NCI-H2029 treated with DMSO at 0.1 percent for 48 hours (cell line): ENCODE results near the gene USP3.

Experiments used
- DNase-seq: peaks from one replicate; lab custom pipeline; 2025; lab: John Stamatoyannopoulos, UW

The USP3 gene

DNA sequence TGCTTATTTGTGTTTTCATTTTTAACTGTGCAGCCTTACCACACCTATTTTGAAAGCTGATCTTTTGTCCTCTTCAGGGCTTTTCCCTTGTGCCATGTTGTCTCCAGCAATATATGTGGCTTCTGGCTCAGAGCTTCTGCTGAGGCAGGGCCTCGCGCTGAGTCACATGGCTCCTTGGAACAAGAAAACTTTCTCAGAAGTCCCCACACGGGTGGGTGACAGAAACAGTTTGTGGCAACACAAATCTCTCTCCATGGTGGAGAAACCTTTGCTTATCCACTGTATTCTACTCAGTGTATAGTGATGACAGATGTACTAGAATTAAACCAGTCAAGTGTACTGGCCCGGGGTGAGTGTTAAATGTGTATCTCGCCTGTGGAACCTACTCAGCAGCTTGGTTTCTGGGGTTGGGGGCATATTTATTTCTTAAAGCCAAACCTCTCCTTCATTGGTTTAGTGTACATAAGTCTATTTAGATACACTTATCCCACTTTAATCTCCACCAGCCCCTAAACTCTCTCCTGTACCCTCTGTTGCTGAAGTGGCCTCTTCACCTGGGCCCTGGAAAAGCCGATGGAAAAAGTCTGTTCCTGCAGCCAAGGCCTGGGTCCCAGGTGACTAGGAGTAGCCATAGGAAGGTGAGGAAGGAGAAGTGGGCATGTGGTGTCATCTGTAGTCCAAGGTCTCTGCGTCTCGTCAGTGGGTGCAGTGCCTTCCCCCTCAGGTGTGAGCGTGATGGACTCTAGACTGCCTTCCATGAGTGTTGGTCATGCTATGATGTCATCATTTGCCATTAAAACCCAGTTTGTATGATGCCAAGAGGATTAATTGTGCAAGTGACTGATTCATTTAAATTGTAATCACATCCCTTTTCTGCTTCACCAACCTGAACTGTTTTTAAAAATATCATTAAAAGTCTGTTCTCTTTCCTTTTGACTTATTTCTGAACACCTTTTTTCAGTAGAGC lies 89.6 kb downstream of the USP3 start:
- DNase-seq = no peak

DNA sequence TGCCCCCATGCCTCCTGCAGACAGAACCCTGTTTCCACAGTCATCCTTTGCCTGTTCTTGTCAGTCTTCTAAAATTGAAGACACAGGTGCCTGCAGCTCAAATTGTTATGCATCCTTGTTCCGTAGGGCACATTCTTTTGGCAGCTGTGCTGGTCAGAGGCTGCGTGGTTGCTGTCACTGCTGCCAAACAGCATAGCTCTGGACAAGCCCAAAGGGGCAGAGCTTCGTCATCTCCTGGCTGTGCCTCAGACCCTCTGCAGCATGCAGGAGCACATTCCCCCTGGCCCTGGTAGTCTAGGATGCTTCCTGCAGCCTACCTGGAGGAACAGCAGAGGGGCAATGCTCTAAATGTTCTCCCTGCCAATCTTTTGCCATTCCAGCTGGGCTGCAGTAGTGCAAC lies 90.7 kb downstream of the USP3 start:
- no peak for DNase-seq

DNA sequence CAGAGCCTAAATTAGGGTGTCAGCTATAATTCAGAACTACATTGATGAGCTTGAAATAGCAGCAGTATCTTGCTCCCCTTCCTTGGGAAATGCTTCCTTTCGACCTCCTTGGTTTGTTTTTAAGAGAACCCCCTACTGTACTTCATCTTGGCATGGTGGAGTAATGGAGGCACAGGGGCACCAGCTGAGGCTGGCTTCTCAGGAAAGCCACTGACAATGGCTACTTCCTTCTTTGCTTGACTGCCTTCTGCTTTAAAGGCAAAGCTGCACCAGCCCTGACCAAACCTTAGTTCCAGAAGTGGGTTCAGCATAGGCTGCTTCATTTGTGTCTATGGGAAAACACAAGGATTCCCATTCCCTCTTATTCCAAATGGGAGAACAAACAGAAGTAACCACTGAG lies 91.3 kb downstream of the USP3 start:
- no peak for DNase-seq

DNA sequence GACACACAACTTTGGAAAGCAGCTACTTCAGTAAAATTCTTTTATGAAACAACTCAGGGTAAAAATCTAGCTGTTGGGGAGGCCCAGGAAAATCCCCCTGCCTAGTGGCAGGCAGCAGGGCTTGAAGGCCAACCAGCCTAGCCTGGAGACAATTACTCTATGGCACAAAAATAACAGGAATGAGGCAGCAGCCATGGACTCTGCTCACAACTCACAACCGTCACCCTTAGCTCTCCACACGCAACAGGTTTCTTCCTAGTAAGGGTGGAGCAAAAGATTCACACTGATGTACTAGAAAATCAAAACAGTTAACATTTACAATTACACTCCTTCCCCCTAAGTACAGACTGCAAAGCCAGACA lies 92.3 kb downstream of the USP3 start:
- no peak for DNase-seq

DNA sequence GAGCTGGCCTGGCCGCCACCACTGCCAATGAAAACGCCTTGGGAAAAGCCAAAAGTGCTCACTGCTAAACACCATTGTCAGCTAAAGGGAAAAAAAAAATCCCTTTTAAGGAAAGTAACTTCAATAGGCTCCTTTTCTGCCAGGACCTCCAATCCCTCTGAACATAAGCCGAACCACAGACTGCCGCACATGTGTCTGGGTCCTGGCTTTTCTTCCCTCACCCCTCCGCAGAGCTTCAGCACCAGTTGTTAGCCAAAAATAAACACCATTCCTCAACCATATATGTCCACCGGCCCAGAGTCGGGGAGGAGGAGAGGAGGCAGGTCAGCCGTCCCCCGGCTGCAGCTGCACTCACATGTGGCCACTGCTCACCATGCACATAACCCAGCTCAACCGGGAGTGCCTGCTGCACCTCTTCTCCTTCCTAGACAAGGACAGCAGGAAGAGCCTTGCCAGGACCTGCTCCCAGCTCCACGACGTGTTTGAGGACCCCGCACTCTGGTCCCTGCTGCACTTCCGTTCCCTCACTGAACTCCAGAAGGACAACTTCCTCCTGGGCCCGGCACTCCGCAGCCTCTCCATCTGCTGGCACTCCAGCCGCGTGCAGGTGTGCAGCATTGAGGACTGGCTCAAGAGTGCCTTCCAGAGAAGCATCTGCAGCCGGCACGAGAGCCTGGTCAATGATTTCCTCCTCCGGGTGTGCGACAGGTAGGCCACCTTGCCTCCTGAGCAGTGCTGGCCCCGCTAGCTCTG lies 92.8 kb downstream of the USP3 start, which contains the start of gene FBXL22:
Gene FBXL22 (plus strand): TSS at position 350 of the 753 bp plus-strand sequence. CDS start 6 bp downstream, at position 356.
- DNase-seq = peak; percentile 49

DNA sequence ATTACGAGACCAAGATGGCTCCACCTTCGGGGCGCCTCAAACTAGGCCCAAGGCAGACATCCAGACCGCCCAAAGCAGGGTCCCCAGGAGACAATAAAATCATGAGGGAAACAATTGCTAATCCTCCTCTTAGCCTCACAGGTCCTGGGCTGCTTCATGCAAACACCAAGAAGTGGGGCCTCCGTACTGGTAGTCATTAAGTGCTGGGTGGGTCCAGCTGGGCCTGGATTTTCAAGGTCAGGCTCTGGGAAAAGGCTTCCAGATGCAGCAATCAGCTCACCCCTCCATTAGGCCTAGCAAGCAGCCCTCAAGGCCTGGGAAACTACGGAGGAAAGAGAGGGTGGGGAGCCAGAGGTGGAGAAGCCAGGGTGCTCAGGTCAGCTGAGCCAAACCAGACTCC lies 93.4 kb downstream of the USP3 start:
- no peak for DNase-seq

DNA sequence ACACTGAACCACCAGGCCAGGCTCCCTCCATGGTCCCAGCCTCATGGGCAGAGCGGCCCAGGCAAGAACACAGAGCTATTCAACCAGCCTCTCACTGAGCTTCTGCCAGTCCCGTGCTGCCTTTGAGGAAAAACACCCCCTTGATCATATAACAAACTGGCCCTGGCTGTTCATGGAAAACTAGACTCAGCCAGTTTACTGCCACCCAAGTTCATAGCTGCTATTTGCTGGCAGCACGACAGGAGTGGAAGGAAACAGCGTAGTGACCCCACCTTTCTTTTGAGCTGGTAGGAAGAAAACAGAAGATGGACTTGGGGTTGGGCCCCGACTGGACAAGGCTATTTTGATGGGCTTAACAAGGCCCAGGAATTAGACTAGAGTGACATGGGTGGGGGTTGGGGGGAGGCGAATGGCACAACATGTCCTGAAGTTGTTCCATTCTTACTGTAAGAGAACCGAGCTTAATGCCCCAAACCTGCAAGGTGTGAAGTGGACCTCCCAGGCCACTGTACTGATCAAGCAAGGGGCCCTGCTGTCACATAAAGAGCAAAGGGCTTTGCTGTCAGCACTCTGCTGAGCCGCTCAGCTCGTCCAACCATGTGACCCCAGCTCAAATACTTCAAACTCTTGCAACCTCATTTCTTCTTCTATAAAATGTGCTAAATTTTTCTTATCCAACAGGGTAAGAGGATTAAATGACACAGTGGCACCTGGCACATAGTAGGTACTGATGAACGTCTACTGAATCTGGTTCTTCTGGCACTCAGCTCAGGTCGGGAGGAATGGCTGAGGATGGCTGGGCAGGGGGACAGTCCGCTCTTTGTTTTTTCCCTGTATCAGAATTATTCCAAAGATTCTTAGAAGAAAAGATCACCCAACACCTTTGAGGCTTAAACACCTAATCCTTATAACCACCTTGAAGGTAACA lies 94.3 kb downstream of the USP3 start:
- peak; percentile 5 for DNase-seq

DNA sequence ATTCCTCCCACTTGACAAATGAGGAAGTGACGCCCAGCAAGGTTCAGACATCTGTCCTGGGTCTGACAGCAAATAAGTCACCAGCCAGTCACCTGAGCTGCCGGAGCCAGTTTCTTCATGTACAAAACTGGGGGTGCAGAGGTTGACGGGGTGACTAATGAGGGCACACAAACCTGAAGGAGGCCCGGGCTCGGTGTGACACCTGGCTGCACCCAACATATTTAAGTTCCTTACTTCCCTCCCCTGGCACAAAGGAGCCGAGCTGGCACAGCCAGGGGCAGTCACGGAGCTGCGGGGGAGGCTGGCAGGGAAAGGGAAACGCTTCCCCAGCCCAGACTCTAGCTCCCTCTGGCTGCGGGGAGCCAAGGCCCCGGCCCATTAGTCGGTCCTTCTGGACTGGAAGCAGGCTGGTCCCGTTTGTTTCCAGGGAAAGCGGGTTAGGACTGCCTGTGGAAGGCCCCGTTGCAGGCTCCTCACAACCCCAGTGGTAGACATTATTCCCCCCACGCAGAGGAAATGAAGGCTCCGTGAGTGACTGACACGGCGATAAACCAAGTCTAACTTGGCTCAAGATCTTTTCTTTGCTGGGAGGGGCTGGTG lies 95.1 kb downstream of the USP3 start:
- peak; percentile 14 for DNase-seq

DNA sequence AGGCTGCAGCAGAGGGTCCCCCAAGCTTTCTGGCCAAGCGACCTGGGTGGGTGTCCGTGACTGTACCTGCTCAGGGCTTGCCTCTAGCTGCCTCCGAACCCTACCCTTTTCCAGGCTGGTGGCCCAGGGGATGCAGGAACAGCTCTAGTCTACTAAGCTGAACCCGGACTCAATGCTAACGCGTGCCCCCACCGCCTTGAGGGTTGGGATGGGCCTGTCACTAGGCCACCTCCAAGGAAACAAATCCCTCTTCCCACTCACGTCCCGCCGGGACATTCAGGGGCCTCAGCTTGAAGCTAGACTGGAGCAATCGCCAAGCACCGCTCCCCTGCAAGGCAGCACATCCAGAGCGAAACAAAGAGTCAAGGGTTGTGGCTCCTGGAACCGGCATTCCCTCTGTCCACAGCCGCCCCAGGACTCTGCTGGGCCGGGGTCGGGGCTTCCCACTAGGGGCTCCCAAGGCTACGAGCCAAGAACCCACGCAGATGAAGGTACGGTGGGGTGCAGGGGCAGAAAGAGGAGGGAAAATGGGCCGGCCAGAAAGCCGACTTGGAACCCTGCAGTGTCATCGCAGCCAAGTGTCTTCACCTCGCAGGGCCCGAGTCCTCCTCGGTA lies 95.7 kb downstream of the USP3 start:
- no peak for DNase-seq

DNA sequence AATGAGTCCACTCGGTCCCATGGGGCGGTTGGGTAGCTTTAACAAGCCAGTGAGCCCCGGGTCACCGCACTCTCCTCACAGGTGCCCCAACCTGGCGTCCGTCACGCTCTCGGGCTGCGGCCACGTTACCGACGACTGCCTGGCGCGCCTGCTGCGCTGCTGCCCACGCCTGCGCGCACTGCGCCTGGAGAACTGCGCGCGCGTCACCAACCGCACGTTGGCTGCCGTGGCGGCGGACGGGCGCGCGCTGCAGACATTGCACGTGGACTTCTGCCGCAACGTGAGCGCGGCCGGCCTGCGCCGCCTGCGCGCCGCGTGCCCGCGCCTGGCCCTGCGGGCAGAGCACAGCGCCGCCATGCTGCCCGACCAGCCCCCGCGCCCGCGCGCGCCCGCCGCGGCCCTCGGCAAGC lies 96.2 kb downstream of the USP3 start:
- peak; percentile 5 for DNase-seq

DNA sequence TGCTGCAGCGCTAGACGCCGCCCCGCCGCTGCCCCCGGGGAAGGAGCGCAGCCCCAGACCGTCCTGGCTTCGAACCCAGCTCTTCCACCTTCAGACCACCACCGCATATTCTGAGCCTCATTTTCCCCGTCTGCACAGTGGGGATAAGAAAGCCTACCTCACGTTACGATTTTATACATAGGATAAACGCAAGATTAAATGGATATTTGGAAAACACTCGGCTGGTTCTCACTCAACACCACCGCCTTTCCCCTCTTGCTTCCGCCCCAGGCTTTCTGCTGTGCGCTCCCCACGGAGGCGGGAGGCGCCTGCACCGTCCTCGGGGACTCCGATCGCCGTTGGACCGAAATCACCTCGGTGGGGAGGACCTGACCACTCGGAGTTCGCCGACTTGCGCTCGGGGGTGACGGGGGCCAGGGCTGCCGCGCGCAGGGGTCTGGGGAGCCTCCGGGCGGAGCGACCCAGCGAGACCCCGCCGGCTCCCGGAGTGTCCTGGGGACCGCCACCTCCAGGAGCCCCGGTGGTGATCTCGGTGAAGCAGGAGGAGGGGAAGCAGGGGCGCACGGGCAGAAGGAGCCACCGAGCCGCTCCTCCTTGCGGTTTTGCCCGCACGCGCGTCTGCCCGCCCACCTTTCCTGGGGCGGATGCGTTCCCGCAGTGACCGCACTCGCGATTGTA lies 96.8 kb downstream of the USP3 start:
- DNase-seq = no peak

DNA sequence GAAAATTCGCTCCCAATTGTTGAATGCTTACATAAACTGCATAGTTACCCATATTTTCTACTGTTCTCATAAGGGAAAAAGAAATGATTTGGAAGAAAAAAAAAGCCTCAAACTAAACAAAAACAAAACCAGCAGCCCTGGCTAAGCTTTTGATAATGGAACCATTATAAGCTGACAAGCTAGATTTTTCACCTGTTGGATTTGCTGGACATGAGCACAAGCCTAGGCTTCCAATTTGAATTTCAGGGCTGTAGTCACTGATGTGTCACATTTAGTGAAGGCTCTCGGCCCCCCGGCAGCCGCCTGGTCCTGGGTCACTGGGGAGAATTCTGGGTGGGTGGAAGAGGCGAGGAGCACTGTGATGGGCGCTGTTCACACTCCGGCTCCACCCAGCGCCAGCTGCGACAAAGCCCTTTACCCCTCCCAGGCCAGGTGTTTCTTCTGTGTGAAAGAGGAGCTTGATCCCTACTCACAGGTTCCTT lies 97.4 kb downstream of the USP3 start:
- DNase-seq = peak; percentile 33

DNA sequence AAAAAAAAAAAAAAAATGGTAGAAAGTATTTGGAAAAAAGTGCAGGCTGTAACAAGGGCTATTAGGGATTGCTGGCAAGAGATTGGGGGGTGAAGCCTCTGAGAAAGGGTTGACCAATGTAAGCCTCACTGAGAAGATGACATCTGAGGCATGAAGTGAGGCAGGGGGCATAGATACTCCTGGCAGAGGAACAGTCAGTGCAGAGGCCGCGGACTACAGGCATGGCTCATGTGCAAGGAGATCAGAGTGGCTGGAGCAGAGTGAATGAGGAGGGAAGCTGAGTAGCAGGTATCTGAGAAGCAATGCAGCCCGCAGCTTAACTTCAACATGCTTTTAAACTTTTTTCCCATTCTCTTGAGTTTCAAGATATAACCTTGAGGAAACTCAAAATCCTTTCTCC lies 98.2 kb downstream of the USP3 start:
- DNase-seq = no peak

DNA sequence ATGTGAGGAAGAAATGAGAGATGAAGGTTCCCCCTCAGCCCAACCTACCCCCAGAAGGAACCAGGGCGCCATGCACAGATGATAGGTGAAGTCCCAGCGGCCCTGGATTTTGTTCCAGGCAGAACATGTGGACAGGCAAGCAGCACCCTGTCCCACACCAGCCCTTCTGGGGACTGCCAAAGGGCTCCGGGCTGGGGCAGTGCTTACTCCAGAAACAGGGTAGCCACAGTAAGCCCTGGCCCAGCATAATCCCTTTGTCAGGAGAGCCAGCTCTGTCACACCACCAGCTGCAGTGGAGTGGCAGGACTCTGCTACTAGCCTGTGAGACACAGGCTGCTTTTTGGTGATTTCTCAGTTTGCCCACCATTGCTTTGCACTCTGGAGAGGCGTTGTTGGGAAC lies 99.1 kb downstream of the USP3 start:
- DNase-seq = no peak

DNA sequence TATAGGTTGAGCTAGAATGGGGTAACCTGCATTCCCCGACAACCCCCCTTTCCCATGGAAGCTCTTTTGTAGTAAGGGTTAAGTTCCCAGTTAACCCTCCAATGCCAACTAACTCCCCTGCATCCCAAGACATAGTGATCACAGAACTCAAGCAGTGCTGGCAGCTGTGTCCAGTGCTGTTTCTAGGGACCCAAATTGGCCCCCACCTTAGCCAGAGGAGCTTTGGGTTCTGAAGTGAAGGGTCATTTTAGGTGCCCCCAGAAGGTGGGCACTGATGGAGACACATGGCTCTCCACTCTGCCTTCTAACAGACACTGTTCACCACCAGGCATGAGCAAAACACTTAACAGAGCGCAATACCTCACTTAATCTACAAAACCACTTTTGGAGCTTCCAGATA lies 99.9 kb downstream of the USP3 start:
- no peak for DNase-seq

DNA sequence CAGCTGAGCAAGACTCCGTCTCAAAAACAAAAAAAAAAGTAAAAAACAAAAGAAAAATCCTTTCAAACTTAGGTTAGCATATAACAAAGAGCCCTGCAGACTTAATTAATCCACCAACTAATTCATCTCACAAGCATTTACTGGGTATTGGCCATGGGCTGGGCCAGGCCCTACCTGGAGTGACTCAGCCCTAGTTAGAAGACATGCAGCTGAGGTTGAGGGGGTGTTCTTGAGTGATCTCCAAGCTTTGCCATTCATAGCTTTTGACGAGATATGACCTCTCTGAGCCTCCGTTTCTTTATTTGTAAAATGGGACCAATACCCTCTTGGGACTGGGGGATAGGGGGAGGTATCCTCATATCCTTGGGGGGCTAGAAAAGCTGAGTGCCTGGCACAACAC lies 100.6 kb downstream of the USP3 start:
- no peak for DNase-seq

DNA sequence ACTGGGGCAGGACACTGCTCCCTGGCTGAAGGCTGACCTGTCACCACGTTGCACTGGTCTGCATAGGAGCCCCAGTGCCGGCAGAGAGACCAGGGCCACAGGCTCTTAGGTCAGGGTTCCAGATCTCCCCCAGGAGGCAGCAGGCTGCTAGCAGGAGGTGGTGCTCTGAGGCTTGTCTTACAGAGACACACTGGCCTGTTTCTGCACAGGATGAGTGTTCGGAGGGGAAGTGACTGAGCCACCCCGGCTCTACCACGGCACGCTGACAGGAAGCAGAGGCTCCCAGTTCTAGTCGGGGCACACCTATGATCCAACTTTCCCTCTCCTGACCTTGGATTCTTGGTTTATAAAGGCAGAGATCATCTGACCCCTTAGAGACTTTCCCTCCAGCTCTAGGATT lies 101.4 kb downstream of the USP3 start:
- no peak for DNase-seq

DNA sequence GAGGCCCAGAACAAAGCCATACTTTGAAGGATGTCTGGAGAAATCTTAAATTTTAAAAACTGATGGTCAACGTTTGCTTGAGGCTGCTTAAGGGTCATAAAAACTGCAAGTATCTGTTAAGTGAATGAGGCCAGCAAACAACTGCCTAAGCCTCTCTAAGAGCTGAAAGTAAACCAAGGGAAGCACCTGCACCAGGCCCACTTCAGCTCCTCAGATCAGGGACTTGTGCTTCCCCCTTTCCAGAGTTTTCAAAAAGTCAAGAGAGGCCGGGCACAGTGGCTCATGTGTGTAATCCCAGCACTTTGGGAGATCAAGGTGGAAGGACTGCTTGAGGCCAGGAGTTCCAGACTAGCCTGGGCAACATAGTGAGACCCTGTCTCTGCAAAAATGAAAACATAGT lies 101.9 kb downstream of the USP3 start:
- no peak for DNase-seq

DNA sequence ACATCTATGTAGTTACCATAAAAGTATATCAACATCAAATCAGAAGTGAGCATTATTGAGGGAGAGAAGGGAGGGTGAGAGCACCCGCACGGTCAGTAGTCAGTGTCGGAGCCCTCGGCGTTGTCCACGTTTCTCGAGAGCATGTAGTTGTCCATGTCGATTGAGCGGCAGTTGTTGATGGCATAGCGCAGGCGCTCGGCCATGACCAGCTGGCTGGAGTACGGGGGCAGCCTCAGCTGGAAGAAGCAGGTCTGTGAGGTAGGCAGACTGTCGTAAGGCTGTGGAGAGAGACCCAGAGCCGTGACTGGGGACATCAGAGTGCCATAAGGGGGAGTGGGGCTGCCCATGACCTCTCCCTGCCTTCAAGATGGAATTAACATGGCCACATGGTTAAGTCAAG lies 104.6 kb downstream of the USP3 start:
- DNase-seq = no peak

DNA sequence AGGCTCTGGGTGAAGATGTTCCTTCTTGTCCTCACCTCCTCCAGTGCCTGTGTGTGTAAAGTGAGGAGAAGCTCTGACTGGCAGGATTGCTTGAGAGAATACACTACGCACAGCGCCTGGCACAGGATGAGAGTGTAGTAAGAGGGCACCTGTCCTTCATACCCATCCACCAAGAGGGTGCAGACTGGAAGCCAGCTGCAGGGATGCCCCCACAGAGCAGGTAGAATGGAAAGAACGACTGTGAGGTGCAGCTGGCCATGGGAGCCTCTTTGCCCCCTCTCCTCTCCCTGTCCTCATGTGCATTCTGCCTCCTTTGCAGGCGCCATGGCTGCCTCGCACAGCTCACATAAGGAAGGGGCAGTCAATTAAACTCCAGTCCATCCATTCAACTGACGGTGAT lies 105.1 kb downstream of the USP3 start:
- DNase-seq = no peak
